IPS-20b (cell line): ENCODE measurements around the gene SLC3A2.
"Not testable (repeated sequence)": the region's sequence is repeated elsewhere in the genome, so short reads cannot be mapped to it uniquely, and the experiment has no call there.

Source experiments
- H3K27ac ChIP-seq: one replicate; pipeline ENCODE4 v1.5.1; 2013; ENCODE audit warnings: low read length
- H3K27me3 ChIP-seq: 2 replicates; pipeline ENCODE4 v1.6.1; 2013; ENCODE audit warnings: mild to moderate bottlenecking, low read length, inconsistent platforms; ENCODE audit not compliant: insufficient read depth
- H3K36me3 ChIP-seq: 2 replicates; pipeline ENCODE4 v1.6.1; 2013; ENCODE audit warnings: low read depth, mild to moderate bottlenecking, inconsistent platforms, low read length, moderate library complexity; ENCODE audit not compliant: insufficient read depth
- H3K4me1 ChIP-seq: 2 replicates; pipeline ENCODE4 v1.6.1; 2013; ENCODE audit warnings: mild to moderate bottlenecking, control low read depth, inconsistent platforms, low read length, moderate library complexity; ENCODE audit not compliant: insufficient read depth
- H3K4me3 ChIP-seq: 2 replicates; pipeline ENCODE4 v1.5.1; 2013; ENCODE audit warnings: mild to moderate bottlenecking, low read length, inconsistent platforms
- H3K9ac ChIP-seq: 2 replicates; pipeline ENCODE4 v1.6.1; 2013; ENCODE audit warnings: low read depth, mild to moderate bottlenecking, inconsistent platforms, low read length, moderate library complexity
- H3K9me3 ChIP-seq: 2 replicates; pipeline ENCODE4 v1.6.1; 2013; ENCODE audit warnings: mild to moderate bottlenecking, low read depth, low read length, inconsistent platforms; ENCODE audit not compliant: insufficient read depth

Gene SLC3A2

GRCh38 chr11:62842891-62843290, 37.8 kb upstream of the SLC3A2 start:
- H3K4me1 ChIP-seq, H3K27me3 ChIP-seq, H3K27ac ChIP-seq, H3K36me3 ChIP-seq, H3K9me3 ChIP-seq: not testable (repeated sequence)
- Histone ChIP-seq H3K9ac (peak overlapping the region; percentile 88), H3K4me3 (peak overlapping the region; percentile 72)

DNA sequence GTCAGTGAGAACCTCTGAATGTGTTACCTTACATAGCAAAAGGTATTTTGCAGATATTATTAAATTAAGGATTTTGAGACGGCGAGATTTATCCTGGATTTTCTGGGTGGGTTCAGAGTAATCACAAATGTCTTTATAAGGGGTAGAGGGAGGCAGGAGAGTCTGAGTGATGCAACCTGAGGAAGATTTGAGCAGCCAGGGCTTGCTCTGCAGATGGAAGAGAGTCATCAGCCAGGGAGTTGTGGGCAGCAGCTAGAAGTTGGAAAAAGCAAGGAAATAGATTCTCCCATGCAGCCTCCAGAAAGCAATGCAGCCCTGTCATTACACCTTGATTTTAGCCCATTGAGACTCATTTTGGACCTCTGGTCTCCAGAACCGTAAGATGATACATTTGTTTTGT, 37.2 kb upstream of the SLC3A2 start:
- H3K36me3 ChIP-seq: no peaks in the 10 kb centered on the region
- no peaks in the 10 kb centered on the region for H3K9me3 ChIP-seq
- H3K27ac ChIP-seq: no peak overlapping the region
- H3K27me3 ChIP-seq: no peaks in the 10 kb centered on the region
- H3K9ac ChIP-seq: no peak overlapping the region
- no peaks in the 10 kb centered on the region for H3K4me1 ChIP-seq
- no peak overlapping the region for H3K4me3 ChIP-seq

DNA sequence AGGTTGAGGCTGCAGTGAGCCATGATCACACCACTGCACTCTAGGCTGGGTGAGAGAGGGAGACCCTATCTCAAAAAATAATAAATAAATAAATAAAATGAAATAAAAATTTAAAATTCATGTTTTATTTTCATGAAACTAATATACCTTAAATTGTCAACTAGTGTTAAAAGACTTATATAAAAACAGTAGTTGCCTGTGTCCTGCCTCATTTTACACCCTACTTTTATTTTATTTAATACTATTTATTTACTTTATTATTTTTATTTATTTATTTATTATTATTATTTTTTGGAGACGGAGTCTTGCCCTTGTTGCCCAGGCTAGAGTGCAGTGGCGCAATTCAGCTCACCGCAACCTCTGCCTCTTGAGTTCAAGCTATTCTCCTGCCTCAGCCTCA, 36.5 kb upstream of the SLC3A2 start:
- Histone ChIP-seq H3K27me3 (no peaks in the 10 kb centered on the region), H3K9ac (no peak overlapping the region)

DNA sequence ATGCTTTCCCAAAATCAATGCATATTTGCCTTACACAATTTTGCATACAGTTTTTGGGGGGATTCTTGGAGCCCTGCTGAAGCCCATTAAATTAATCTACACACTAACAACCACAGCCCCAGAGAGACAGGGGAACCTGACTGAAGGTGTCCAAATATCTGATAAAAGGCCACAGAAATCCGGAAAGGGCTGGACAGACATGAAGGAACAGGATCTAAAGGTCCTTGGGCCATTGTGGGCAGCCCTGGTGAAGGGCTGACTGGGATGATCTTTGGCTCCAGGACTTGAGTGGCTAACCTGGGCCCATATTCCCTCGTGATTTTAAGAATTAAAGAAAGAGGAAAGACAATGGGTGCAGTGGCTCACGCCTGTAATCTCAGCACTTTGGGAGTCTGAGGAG, 34.5 kb upstream of the SLC3A2 start:
- Histone ChIP-seq H3K27me3 (no peaks in the 10 kb centered on the region), H3K27ac (no peak overlapping the region), H3K4me3 (no peak overlapping the region), H3K9ac (no peak overlapping the region), H3K36me3 (no peaks in the 10 kb centered on the region), H3K4me1 (no peaks in the 10 kb centered on the region), H3K9me3 (no peaks in the 10 kb centered on the region)

More for the DNA sequence above, 36.5 kb upstream of the SLC3A2 start:
- no peak overlapping the region for H3K4me3 ChIP-seq
- H3K4me1 ChIP-seq: no peaks in the 10 kb centered on the region
- H3K9me3 ChIP-seq: no peaks in the 10 kb centered on the region
- no peaks in the 10 kb centered on the region for H3K36me3 ChIP-seq
- H3K27ac ChIP-seq: no peak overlapping the region

GRCh38 chr11:62847767-62848314, 32.9 kb upstream of the SLC3A2 start:
- no peak overlapping the region for H3K9ac ChIP-seq
- H3K27me3 ChIP-seq: no peaks in the 10 kb centered on the region
- no peak overlapping the region for H3K27ac ChIP-seq
- no peak overlapping the region for H3K4me3 ChIP-seq
- H3K4me1 ChIP-seq: no peaks in the 10 kb centered on the region
- H3K36me3 ChIP-seq: peaks cover 15% of the 10 kb centered on the region
- H3K9me3 ChIP-seq: no peaks in the 10 kb centered on the region

DNA sequence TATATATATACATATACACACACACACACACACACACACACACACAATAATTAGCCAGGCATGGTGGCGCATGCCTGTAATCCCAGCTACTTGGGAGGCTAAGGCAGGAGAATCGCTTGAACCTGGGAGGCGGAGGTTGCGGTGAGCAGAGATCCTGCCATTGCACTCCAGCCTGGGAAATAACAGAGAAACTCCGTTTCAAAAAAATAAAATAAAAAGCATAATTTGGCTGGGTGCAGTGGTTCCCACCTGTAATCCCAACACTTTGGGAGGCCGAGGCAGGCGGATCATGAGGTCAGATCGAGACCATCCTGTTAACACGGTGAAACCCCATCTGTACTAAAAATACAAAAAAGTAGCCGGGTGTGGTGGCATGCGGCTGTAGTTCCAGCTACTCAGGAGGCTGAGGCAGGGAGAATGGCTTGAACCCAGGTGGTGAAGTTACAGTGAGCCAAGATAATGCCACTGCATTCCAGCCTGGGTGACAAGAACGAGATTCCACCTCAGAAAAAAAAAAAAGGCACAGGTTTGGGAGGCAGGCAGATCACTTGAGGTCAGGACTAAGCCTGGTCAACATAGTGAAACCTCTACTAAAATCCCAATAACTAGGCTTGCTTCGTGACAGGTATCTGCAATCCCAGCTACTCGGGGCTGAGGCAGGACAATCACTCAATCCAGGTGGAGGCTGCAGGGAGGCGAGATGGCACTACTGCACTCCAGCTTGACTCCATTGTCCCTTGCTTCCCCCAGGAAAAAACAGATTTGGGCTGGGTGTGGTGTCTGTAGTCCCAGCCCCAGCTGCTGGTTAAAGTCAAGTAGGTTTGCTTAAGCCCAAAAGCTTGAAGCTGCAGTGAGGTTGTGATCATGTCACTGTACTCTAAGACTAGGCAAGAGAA, 29.5 kb upstream of the SLC3A2 start:
- Histone ChIP-seq H3K36me3 (peaks cover 42% of the 10 kb centered on the region), H3K27me3 (no peaks in the 10 kb centered on the region), H3K4me1 (no peaks in the 10 kb centered on the region), H3K4me3 (peak overlapping the region; percentile 91; the same call in 1 of the 2 replicates), H3K27ac (no peak overlapping the region), H3K9ac (no peak overlapping the region), H3K9me3 (peaks cover 8% of the 10 kb centered on the region; the same call in 1 of the 2 replicates)

- Histone ChIP-seq H3K4me3 (peak overlapping the region; percentile 91), H3K27ac (no peak overlapping the region), H3K27me3 (no peaks in the 10 kb centered on the region), H3K4me1 (no peaks in the 10 kb centered on the region), H3K36me3 (peaks cover 42% of the 10 kb centered on the region), H3K9ac (peak overlapping the region; percentile 100; the same call in 1 of the 2 replicates), H3K9me3 (peaks cover 8% of the 10 kb centered on the region; the same call in 1 of the 2 replicates)
These were observed 28.7 kb upstream of the SLC3A2 start for GRCh38 chr11:62851807-62852522.

DNA sequence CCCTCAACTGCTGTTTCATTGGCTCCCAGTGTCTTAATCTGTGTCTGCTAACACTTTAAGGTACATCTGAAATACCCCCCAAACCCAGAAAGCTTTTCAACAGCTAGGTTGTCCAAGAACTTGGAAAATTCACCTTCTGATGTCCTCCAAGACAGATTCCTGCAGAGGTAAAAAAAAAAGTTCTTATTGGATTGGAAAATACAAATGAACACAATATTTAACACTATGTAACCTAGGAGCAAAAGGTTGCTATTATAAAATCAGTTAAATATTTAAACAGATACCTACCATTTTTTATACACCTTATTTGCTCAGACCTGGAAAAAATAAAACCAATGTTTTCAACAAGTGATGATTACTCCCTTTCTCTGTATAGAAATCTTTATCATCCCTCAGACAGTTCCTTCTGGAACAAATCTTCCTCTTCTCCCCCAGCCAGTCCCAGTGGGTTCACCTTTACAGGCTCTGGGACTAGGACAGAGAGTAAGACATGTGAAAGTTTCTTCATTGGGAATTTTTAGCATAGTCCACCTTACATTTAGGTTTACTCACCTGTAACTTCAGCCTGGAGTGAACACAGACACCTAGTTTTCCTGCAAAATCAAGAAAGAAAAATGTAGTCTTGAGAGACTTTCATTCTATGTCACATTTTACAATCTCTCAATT, 28.0 kb upstream of the SLC3A2 start:
- Histone ChIP-seq H3K9me3 (peaks cover 8% of the 10 kb centered on the region; the same call in 1 of the 2 replicates), H3K9ac (peak overlapping the region; percentile 100), H3K4me1 (no peaks in the 10 kb centered on the region), H3K4me3 (peak overlapping the region; percentile 91), H3K27ac (no peak overlapping the region), H3K36me3 (peaks cover 42% of the 10 kb centered on the region), H3K27me3 (no peaks in the 10 kb centered on the region)

GRCh38 chr11:62853279-62853965, 27.3 kb upstream of the SLC3A2 start:
- no peaks in the 10 kb centered on the region for H3K27me3 ChIP-seq
- H3K9ac ChIP-seq: peak overlapping the region; percentile 100
- H3K9me3 ChIP-seq: peaks cover 8% of the 10 kb centered on the region; the same call in 1 of the 2 replicates
- H3K4me1 ChIP-seq: no peaks in the 10 kb centered on the region
- H3K36me3 ChIP-seq: peaks cover 42% of the 10 kb centered on the region
- no peak overlapping the region for H3K27ac ChIP-seq
- peak overlapping the region; percentile 91 for H3K4me3 ChIP-seq

GRCh38 chr11:62854013-62854824, 26.5 kb upstream of the SLC3A2 start:
- H3K9me3 ChIP-seq: peaks cover 8% of the 10 kb centered on the region; the same call in 1 of the 2 replicates
- H3K4me1 ChIP-seq: no peaks in the 10 kb centered on the region
- H3K27me3 ChIP-seq: no peaks in the 10 kb centered on the region
- H3K9ac ChIP-seq: peak overlapping the region; percentile 100
- peak overlapping the region; percentile 91 for H3K4me3 ChIP-seq
- H3K27ac ChIP-seq: peak overlapping the region; percentile 96
- H3K36me3 ChIP-seq: peaks cover 43% of the 10 kb centered on the region
